GM18517 (cell line): ENCODE results near the gene ZNF506.
A peak's percentile ranks its signal among the peaks of the same experiment; 100 is the strongest.
"Not testable (repeated sequence)": the region's sequence is repeated elsewhere in the genome, so short reads cannot be mapped to it uniquely, and the experiment has no call there.

Experiments used
- ATAC-seq: cut with Tn5 transposase; IDR thresholded peaks from one replicate; pipeline ENCODE4 v1.9.1; 2021; ENCODE audit warnings: mild to moderate bottlenecking, moderate library complexity; ENCODE audit not compliant: unreplicated experiment

The ZNF506 gene

GRCh38 chr19:19781791-19782190 lies 39.8 kb downstream of the ZNF506 start:
- ATAC-seq = not testable (repeated sequence)

- no peak for ATAC-seq
Measured at GRCh38 chr19:19778666-19779065, 42.9 kb downstream of the ZNF506 start.

- no peak for ATAC-seq
Measured at GRCh38 chr19:19777692-19778091, 43.9 kb downstream of the ZNF506 start.

- ATAC-seq = peak; percentile 97
Measured at GRCh38 chr19:19776206-19777008, 45.1 kb downstream of the ZNF506 start.

- no peak for ATAC-seq
Measured at GRCh38 chr19:19775891-19776205, 45.7 kb downstream of the ZNF506 start.

GRCh38 chr19:19774354-19775033 lies 47.1 kb downstream of the ZNF506 start:
- ATAC-seq = no peak

- not testable (repeated sequence) for ATAC-seq
Measured at GRCh38 chr19:19771963-19772362, 49.6 kb downstream of the ZNF506 start.

GRCh38 chr19:19769971-19770370 lies 51.6 kb downstream of the ZNF506 start:
- not testable (repeated sequence) for ATAC-seq

GRCh38 chr19:19758164-19758563 lies 63.4 kb downstream of the ZNF506 start:
- no peak for ATAC-seq

GRCh38 chr19:19752760-19753403 lies 68.7 kb downstream of the ZNF506 start:
- ATAC-seq = no peak

- no peak for ATAC-seq
Measured at GRCh38 chr19:19751846-19752245, 69.7 kb downstream of the ZNF506 start.

GRCh38 chr19:19750842-19751790 lies 70.4 kb downstream of the ZNF506 start:
- no peak for ATAC-seq

GRCh38 chr19:19749908-19750841 lies 71.4 kb downstream of the ZNF506 start:
- no peak for ATAC-seq

- no peak for ATAC-seq
Measured at GRCh38 chr19:19749117-19749907, 72.2 kb downstream of the ZNF506 start.

GRCh38 chr19:19748249-19748938 lies 73.2 kb downstream of the ZNF506 start:
- ATAC-seq = no peak

- ATAC-seq = no peak
Measured at GRCh38 chr19:19747357-19748220, 74.0 kb downstream of the ZNF506 start.
